A549 treated with AZD2906 at 1 μM for 4 hours (cell line): ENCODE data around the gene STOM. TPM values are rescaled to one million over a fixed set of nuclear protein-coding genes. Genes with fewer than 3 reads are reported as not detected.

Source experiments
- total RNA-seq: library from RNA; stranded (reverse); fragments of 200-300 nt; extraction: Qiagen RNA extraction; gene quantifications from 5 replicates; pipeline ENCODE4 v1.2.3, GENCODE V29; 2022

The STOM gene, protein sequence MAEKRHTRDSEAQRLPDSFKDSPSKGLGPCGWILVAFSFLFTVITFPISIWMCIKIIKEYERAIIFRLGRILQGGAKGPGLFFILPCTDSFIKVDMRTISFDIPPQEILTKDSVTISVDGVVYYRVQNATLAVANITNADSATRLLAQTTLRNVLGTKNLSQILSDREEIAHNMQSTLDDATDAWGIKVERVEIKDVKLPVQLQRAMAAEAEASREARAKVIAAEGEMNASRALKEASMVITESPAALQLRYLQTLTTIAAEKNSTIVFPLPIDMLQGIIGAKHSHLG
- total RNA-seq: 399 to 563 TPM (median 405 TPM) in 5 replicates

GRCh38 chr9:121369595-121370265 lies at the start of gene STOM:
STOM (minus strand) TSS chr9:121370250; CDS start chr9:121370187, 63 bp downstream.

Other genes starting within 250 kb of the STOM start
- 48.9 to 52.9 TPM (median 50.1 TPM) in 5 replicates for gene RAB14, start 168.4 kb downstream of the STOM start, total RNA-seq
- 81.3 to 97.6 TPM (median 89.3 TPM) in 5 replicates for gene GSN, start 102.1 kb downstream of the STOM start, total RNA-seq
- not detected in 5 replicates for gene GGTA1, start 129.6 kb upstream of the STOM start, total RNA-seq